GM18867 (cell line): Measurements from ENCODE around the gene SHB.

Experiments
- ATAC-seq: cut with Tn5 transposase; IDR thresholded peaks from one replicate; pipeline ENCODE4 v1.9.1; 2021; ENCODE audit warnings: mild to moderate bottlenecking, moderate library complexity; ENCODE audit not compliant: unreplicated experiment

The SHB gene

DNA sequence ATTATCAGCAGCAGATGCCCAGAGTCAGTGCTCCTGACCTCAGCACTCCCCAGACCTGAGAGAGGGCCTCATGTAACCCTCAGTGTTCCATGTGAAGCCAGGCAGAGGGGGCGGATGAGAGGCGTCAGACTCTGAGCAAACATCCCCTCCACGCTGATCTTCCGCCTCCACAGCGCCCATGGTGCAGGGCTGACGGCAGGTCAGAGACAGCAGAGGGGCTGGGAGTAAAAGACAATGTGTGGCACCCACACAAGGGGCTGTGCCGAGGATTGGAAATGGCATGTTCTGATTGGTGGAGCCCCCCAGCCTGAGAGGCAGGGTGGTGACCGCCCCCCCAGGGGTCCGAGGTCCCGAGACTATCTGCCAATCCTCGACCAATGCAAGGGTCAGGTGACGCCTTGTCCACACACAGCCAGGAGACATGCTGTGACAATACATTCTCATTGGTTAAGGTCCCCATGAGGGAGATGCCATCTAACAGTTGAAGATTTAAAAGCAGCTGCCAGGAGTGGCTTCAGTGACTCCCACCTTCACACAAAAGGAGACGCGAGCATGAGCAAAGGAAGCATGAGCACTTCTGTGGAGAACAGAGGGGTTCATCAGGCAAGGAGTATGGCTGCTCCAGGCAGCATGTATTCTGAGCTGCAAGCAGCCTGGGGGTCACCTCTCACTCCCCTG is 145.8 kb downstream of the SHB start:
- no peak for ATAC-seq

DNA sequence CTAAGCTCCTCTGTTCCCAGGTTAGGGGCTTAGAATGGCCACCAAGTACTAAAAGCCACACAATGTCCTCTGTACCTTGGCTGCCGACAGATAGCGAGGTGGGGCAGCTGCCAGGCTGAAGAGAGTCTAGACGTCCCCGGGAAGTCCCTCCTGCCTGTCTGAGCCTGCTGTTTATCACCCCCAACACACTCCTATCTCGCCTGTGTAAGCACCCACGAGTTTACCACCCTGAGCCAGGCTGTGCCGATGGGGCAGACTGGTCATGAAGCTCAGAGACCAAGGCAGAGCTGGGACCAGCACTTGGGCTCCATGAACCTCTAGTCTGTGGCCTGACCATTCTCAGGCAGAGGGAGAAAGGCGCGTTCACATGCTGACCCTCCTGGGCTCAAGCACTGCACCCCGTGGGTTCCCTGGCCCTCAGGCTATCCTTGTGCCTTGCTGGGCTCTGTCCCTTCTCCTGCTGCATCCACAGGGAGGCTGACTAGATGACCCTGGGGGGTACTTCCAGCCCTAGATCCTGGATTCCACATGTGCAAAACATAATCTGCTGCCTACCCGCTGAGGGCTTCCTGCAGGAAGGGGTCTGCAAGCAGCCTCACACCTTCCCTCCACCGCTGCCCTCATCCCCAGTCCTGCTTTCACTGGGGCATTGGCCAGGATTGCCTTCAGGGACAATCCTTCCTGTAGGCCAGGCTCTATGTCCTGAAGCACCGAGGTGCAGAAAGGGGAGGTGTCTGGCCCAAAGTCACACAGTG is 146.5 kb downstream of the SHB start:
- ATAC-seq: no peak

DNA sequence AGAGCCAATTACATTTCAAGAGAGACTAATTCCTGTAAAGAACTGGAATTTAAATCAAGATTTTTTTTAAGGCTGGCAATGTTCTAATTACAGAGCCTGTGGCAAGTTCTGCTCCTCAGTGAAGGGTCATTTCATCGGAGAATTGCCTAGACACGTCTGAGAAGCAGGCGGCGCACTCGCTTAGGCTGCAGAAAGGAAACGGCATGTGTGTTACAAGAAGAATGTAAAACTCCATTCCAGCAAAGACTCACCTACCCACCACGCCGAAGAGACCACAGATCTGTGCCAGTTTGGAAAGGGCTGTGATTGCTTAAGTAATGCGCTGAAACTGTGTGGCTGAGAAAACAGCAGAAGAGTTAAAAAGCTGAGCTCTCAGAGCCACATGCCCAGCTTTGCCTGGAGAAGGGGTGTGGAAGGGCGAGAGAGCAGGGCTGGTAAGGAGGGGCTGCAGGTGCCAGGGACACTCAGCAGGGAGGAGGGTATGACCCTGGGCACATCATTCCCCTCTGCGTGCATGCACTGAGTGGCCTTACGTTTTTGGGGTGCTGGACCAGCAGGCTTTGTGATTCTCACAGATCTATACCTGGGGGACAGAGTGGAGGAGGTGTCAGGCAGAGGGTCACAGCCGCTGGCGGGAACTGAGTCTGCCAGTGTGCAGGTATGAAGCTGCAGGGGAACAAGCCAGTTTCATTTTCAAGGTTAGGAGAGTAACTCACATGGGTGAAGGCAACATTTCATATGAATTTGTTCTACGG is 147.3 kb downstream of the SHB start:
- ATAC-seq: no peak

DNA sequence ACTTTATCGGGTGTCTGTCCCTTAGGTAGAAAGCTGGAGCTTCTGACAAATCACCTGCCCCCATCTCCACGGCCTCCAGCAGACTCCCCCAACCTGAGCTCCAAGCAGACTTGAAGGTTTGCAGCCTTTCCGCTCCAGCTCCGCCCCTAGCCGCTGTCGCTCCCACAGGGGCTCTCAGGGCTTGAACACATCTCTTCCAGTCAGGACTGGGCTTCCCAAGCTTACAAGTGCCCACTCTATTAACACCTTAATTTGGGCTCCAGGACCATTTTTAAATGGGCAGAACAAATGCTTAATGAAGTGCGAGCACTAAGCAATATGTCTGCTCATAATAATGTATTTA is 147.9 kb downstream of the SHB start:
- ATAC-seq: no peak

DNA sequence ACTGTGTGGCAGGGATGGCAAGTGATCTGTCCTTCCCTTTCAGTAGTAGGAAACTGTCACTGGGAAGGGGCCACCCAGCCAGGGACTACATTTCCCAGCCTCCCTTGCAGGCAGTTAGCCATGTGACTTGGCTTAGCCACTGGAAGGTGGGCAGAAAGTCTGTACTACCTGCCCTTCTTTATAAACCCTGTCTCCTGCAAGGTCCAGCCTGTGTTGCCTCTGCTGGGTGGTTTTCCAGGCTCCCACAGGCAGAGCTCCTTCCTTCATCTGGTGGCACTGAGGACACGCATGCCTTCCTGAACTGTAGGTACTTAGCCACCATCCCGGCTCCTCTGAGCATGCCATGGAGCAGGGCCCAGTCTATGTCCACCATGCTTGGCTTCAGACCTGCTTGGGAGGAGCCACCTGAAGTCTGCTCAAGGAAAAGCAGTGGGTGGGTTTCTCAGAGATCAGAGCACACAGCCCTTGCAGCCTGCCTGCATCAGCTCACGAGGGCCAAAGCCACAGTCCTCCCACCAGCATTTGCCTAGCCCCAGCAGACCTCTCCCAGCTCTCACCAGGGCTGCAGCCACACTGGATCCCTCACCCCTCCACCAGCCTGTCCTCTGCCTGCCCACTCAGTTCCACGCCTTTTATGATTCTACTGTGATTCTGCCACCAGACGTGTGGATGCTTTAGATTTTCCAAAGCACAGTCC is 148.4 kb downstream of the SHB start:
- peak; percentile 54 for ATAC-seq

DNA sequence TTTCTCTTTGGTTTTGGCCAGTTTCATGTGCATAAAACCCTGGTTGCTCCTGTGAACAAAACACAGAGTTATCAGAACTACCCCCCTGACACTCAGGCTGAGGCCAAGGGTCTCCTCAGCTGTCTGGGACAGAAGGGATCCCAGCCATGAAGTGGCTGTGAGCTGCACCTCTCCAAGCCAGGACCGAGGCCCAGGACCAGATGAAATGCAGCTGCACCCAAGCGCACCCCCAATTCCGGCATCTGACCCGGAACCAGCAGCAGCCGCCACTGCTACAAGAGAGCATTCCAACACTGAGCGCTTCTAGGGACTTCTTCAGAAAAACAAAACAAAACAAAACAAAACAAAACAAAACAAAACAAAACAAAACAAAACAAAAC is 149.1 kb downstream of the SHB start:
- no peak for ATAC-seq

DNA sequence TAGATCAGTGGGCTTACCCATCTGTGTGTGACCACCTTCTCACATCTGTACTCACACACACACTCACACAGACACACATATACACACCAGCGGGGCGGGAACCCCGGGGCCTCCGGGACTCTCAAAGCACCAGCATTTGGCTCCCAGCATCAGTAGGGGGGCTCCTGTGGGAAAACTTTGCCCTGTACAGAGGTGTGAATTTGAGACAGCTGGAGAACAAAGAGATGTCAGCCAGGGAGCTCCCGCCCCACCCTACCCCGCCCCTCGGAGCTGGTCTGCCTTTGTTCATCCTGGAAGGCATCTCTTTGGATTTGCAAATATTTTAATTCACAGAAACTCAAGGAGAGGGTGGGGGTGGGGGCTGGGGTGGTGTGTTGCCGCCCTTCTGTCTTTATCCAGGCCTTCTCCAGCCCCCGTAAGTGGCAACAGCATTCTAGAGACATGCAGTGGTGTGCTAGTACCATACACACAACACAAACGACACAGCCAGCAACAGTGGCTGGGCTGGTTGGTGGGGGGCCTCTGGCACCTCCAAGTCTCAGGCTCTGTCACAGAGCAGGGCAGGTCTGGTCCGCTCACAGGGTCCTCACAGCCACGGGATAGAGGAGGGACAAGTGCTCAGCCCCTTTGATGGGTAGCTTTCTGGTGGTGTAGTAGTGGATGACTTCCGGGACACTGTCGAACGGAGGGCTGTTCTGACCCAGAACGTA is 149.6 kb downstream of the SHB start:
- ATAC-seq: no peak

DNA sequence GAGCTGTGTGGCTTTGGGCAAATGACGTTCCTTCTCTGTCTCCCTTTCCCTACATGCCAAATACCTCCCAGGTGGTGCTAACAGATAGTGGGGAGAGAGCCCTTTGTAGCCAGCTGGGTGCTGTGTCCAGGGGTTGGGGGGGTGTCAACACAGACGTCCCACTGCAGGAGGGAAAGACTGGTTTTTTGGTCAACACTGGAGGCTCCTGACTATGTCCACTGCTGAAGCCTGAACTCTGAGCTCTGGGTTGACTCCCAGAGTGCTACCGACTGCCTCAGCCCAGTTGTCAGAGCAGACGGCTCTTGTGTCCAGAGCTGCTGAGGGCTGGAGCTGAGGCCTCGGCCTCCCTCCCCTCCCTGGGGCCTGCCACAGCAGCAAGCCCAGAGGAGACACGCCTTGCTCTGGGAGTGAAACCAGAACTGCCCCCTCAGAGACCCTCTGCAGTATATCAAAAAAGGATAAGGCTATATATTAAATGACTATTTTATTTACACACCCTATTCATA is 150.3 kb downstream of the SHB start:
- no peak for ATAC-seq

DNA sequence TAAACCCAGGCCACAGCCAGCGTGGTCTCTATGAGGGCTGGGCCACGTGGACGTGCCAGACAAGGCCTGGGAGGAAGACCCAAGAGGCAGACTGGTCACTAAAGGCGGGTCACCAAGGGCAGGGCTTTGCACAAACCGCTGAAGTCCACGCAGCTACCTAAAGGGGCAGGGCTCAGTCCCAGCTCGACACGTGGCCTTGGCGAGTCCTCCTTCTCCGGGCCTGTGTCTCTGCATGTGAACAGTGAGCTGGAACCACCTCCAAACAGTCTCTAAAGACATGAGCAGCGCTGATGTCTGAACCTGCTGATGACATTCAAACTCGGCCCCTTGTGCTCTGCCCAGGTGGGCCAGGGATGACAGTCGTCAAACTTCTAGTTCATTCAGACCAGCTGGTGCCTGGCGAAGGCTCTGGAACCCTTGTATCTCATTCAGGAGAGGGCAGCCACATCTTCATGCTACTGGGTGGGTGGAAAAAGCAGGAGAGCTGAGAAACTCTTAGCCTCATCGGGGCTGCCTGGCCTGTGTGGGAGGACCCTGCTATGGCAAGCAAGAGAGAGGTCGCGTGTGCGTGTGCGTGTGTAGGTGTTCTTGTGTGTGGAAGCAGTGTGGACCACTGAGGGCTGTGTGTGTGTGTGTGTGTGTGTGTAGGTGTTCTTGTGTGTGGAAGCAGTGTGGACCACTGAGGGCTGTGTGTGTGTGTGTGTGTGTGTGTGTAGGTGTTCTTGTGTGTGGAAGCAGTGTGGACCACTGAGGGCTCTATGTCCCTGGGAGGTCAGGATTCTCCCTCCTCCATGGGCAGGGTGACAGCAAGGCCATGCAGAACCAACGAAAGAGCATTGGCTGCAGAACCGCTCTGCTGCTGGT is 151.0 kb downstream of the SHB start:
- ATAC-seq: no peak

DNA sequence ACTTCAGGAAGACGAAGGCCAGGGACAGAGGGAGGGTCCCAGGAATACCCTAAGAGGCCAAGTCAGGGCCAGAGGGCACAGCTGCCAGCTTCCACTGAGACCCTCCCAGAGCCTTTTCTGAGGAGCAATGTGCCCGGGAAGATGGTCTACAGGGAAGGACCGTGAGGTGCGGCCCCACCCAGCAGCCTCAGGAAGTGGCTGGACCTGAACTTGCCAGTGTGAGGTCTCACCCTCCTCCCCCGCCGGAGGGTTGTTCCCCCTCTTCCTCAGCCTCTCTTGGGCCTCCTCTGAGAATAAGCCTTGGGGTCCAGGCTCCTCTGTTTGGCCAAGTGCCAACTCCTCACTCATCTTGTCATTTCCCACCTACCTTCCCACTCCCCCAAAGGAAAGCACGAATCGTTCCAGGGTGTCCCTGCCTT is 151.7 kb downstream of the SHB start:
- ATAC-seq: no peak

DNA sequence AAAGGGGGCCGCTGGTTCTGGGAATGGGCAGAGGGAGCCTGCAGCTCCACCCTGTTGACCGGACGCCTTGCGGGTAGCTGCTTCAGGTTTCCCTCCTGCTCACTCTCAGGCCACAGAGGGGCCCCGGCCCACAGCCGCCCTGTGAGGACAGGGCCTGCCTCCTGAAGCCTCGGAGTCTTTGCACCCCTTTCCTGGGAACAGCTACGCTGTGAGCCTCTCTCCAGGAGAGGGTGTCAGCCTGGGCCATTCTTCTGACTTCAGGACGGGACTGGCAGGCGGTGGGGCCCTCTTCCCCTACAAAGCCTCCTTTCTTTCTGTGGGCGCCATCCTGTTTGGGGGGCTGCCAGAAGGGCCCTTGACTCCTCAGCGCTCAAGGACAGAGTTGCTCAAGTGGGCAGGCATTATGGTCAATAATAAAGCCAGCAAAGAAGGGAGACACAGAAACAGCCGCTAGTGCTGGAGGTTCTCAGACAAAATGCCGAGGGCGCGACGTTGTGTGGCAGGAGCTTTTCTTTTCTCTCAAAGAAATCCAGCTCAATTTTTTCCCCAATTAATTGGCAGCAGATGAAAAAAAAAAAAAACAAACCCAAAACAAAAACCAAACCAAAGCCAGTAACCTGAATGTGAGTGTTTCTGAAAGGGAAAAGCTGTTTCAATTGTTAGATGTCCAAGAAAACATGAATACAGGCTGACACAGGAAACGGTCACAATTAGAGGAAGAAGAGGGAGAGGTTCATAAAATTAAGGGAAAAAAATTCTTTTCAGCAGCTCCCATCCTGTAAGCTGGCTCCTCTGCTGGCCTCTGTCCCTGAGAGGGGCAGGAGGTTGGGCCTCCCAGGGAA is 152.3 kb downstream of the SHB start:
- no peak for ATAC-seq

DNA sequence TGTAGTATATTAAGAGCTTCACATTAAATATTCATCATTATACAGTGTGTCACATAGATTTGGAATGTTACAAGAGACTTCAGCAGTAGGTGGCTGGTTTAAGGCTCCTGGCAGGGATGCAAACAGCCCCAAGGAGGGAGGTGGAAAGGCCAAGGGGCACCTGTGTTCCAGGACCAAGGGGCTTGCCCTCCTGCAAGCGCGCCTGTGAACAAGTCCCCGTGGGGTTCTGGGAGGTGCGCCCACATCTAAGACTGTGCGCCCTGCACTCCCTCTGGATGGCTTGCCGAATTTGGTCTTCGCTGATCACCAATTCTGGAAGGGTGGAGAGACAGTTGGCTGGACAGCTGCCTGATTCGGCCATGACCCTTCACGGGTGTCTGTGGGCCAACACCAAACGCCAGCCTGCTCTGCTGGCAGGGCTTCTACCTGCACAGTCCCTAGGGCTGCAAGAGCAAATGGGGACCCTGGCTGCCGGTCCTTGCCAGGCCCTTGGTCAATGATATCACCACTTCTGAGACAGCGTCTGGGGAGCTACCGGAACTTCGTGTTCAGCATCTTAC is 153.0 kb downstream of the SHB start:
- ATAC-seq: no peak

DNA sequence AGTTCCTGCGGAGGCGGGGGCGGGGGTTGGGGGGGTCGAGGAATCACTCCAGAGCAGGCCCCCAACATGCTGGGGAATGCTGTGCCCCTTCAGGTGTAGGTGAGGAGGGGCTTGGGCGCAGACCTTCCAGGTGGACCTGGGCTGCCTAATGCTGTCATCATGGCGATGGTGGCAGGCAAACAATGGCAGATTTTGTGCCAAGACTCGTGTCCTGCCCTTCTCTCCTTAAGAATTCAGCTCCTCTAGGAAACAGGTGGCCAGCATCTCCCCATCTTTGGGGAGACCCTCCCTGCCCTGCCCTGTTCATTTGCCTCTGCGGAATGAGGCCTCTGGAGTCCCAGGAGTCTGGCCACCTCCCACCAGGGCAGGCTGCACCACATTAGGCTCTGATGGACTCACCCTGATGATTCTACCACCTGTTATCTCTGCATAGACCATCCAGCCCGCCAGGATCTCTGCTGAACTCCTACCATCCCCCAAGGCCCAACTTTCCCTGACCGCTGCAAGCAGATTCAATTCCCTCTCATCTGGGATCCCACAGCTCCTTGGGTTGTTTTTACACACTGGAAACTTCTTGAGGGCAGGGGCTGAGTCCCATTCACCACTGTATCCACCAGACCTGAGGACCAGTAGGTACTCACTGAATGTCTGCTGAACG is 154.2 kb downstream of the SHB start:
- no peak for ATAC-seq

DNA sequence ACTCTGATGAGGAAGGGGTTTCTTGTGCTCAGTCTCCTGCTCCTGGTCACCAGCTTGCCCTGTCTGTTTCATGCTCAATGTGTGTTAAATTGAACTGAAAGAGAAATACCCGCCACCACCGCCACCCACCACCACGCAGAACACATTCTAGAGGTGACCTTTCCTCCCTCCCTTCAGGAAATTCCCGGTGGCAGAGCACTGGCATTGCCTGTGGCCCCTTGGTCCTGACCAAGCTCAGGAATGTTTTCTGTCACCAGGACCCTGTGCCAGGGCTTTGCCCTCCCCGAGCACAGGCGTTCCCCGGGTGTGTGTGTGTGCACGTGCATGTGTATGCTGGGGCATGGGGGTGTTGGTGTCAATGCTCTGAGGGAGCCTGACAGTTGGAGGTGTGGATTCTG is 154.9 kb downstream of the SHB start:
- ATAC-seq: no peak

DNA sequence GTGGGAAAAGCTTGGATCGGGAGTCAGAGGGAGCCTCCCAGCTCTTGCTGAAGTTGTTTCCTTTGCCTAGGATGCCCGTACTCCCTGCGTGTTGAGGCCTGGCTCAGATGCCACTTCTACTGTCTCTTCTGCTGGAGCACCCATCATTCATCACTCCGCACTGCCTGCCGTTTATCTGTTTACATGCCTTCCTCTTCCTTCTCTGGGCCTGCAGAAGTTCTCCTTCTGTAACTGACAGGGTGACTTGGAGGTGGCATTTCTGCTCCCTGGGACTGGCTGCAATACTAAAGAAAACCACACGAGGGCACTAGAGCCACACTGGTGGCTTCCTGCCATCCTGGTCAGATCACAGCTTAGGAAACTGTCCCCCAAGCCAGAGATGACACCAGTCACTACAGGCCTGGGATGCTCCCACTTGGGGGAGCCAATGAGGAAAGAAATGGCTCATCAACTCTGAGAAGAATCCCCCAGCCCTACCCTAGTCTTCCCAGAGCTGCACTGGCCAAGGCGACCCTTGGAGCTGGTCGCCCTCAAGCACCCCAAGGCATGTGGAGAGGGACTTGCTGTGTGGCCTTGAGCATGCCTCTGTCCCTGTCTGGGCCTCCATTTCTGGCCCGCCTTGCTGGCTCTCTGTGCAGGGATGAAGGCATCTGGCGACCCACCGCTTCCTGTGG is 155.4 kb downstream of the SHB start:
- peak; percentile 72 for ATAC-seq

DNA sequence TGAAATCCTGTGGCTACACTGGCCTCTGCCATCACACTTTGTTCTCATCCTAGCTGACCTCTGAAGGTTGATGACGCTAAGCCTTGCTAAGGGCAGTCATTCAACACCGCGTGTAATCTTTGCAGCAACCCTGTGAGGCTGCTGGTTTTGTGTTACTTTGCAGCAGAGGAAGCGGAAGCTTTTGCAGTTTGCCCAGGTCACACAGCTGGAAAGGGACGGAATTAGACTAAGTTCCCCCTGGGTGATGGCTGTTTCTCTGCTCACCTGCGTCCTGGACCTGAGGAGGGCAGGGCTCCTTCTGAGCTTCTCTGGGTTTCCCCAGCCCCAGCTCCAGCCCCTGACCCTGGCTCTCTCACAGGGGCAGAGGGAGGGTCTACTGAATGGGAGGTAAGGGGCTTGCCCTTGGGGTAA is 157.8 kb downstream of the SHB start:
- ATAC-seq: no peak

DNA sequence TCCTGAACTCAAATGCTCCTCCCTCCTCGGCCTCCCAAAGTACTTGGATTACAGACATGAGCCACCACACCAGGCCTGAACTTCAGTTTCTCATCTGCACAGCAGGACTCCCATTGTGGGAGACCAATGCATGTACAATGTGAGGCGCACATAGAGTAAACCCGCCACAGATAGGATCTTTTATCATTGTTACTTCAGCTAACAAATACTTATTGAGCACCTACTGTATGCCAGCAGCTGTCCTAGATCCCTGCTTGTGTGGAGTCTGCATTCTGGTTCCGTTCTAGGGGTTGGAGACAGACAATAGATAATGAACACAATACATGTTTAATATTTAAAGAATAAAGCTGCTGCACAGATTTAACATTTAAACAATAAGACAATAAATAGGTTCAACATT is 158.8 kb downstream of the SHB start:
- ATAC-seq: no peak
